ENCODE data around the gene SECTM1. TPM values are rescaled to one million over a fixed set of nuclear protein-coding genes. Genes with fewer than 3 reads are reported as not detected.
"Not testable (repeated sequence)": the region's sequence is repeated elsewhere in the genome, so short reads cannot be mapped to it uniquely, and the experiment has no call there.

SECTM1 gene
- total RNA-seq, 1 donor from 2014 or later: not detected

- DNase-seq (no peak), ATAC-seq (ENCODE audit: low read depth) (no peak)
- Mint-ChIP-seq H3K9me3 (no peaks in the 10 kb centered on the region), H3K4me1 (peaks cover 4% of the 10 kb centered on the region), H3K36me3 (ENCODE audit: low read depth) (no peaks in the 10 kb centered on the region), H3K27ac (no peak overlapping the region), H3K27me3 (peaks cover 29% of the 10 kb centered on the region), H3K4me3 (no peak overlapping the region)
- ChIA-PET CTCF (no interaction called here), POLR2A (no interaction called here)
- intact Hi-C loops (cut with micrococcal nuclease): no loop called here
- no peak for TF ChIP-seq CTCF (IDR thresholded peaks at IDR 0.05)
Measured at GRCh38 chr17:82377924-82378740, 44.6 kb upstream of the SECTM1 start.

GRCh38 chr17:82377294-82377693, 43.7 kb upstream of the SECTM1 start:
- POLR2A ChIA-PET; intact Hi-C loops (cut with micrococcal nuclease); DNase-seq; H3K27ac Mint-ChIP-seq; H3K9me3 Mint-ChIP-seq; H3K36me3 Mint-ChIP-seq (ENCODE audit: low read depth); H3K4me3 Mint-ChIP-seq; ATAC-seq (ENCODE audit: low read depth); CTCF ChIA-PET: not testable (repeated sequence)
- H3K4me1 Mint-ChIP-seq: peaks cover 13% of the 10 kb centered on the region
- peaks cover 35% of the 10 kb centered on the region for H3K27me3 Mint-ChIP-seq

GRCh38 chr17:82376042-82376730, 42.6 kb upstream of the SECTM1 start:
- no peaks in the 10 kb centered on the region for H3K9me3 Mint-ChIP-seq
- peaks cover 30% of the 10 kb centered on the region for H3K27me3 Mint-ChIP-seq
- H3K4me3 Mint-ChIP-seq: no peak overlapping the region
- peaks cover 14% of the 10 kb centered on the region for H3K4me1 Mint-ChIP-seq
- TF ChIP-seq CTCF (IDR thresholded peaks at IDR 0.05): no peak
- intact Hi-C loops (cut with micrococcal nuclease): no loop called here
- ATAC-seq (ENCODE audit: low read depth): no peak
- H3K36me3 Mint-ChIP-seq (ENCODE audit: low read depth): no peaks in the 10 kb centered on the region
- CTCF ChIA-PET: no interaction called here
- POLR2A ChIA-PET: no interaction called here
- H3K27ac Mint-ChIP-seq: no peak overlapping the region
- DNase-seq: no peak

- no peak overlapping the region for H3K4me3 Mint-ChIP-seq
- peaks cover 21% of the 10 kb centered on the region for H3K4me1 Mint-ChIP-seq
- CTCF ChIA-PET: no interaction called here
- DNase-seq (no peak), ATAC-seq (ENCODE audit: low read depth) (no peak)
- H3K27ac Mint-ChIP-seq: no peak overlapping the region
- no peak for TF ChIP-seq CTCF (IDR thresholded peaks at IDR 0.05)
- H3K36me3 Mint-ChIP-seq (ENCODE audit: low read depth): no peaks in the 10 kb centered on the region
- H3K27me3 Mint-ChIP-seq: peaks cover 33% of the 10 kb centered on the region
- H3K9me3 Mint-ChIP-seq: no peaks in the 10 kb centered on the region
- intact Hi-C loops (cut with micrococcal nuclease): no loop called here
- POLR2A ChIA-PET: no interaction called here
Measured at GRCh38 chr17:82375359-82376041, 41.9 kb upstream of the SECTM1 start.

- ATAC-seq (ENCODE audit: low read depth): no peak
- no peak for TF ChIP-seq CTCF (IDR thresholded peaks at IDR 0.05)
Measured at GRCh38 chr17:82374626-82375331, 41.2 kb upstream of the SECTM1 start.

More at GRCh38 chr17:82374626-82375331, 41.2 kb upstream of the SECTM1 start:
- no peak for DNase-seq
- H3K27me3 Mint-ChIP-seq: peaks cover 32% of the 10 kb centered on the region
- no peak overlapping the region for H3K27ac Mint-ChIP-seq
- peaks cover 24% of the 10 kb centered on the region for H3K4me1 Mint-ChIP-seq
- CTCF ChIA-PET: no interaction called here
- no peaks in the 10 kb centered on the region for H3K9me3 Mint-ChIP-seq
- no peak overlapping the region for H3K4me3 Mint-ChIP-seq
- POLR2A ChIA-PET: no interaction called here
- intact Hi-C loops (cut with micrococcal nuclease): no loop called here
- H3K36me3 Mint-ChIP-seq (ENCODE audit: low read depth): no peaks in the 10 kb centered on the region

Data from activated B cell treated with CpG ODN at 0.5 μM for 24 hours (primary cell).